Hepatocyte (in vitro differentiated cells): Measurements from ENCODE around the gene MBOAT2. TPM values are rescaled to one million over a fixed set of nuclear protein-coding genes. Genes with fewer than 3 reads are reported as not detected.

Source experiments
- DNase-seq: peaks from one replicate; pipeline ENCODE4 v3.0.0-alpha.2; 2016; ENCODE audit warnings: low spot score
- H2AFZ ChIP-seq: fragments of 200-600 bp; sonication (generic); 2 replicates; pipeline ENCODE4 v1.6.0; 2016; ENCODE audit warnings: antibody characterized with exemption, mild to moderate bottlenecking
- H3K27ac ChIP-seq: fragments of 200-600 bp; sonication (generic); 2 replicates; pipeline ENCODE4 v1.5.1; 2016; ENCODE audit warnings: mild to moderate bottlenecking
- H3K27me3 ChIP-seq: fragments of 200-600 bp; sonication (generic); 2 replicates; pipeline ENCODE4 v1.6.1; 2016
- H3K36me3 ChIP-seq: fragments of 200-600 bp; sonication (generic); replicated peaks from 2 replicates; pipeline ENCODE4 v1.5.1; 2016; ENCODE audit warnings: low read depth; ENCODE audit not compliant: insufficient read depth
- H3K4me1 ChIP-seq: fragments of 200-600 bp; sonication (generic); 2 replicates; pipeline ENCODE4 v1.5.1; 2016; ENCODE audit warnings: mild to moderate bottlenecking, moderate library complexity; ENCODE audit not compliant: insufficient read depth
- H3K4me2 ChIP-seq: fragments of 200-600 bp; sonication (generic); 2 replicates; pipeline ENCODE4 v1.6.0; 2016
- H3K4me3 ChIP-seq: fragments of 200-600 bp; sonication (generic); 2 replicates; pipeline ENCODE4 v1.5.1; 2016; ENCODE audit warnings: mild to moderate bottlenecking
- H3K79me2 ChIP-seq: fragments of 200-600 bp; sonication (generic); 2 replicates; pipeline ENCODE4 v1.6.0; 2017; ENCODE audit warnings: mild to moderate bottlenecking
- H3K9me2 ChIP-seq: fragments of 200-600 bp; sonication (generic); replicated peaks from 2 replicates; pipeline ENCODE4 v1.6.0; 2017; ENCODE audit warnings: mild to moderate bottlenecking; ENCODE audit not compliant: insufficient read depth
- H3K9me3 ChIP-seq: fragments of 200-600 bp; sonication (generic); 2 replicates; pipeline ENCODE4 v1.5.1; 2016; ENCODE audit warnings: low read depth, mild to moderate bottlenecking
- H4K20me1 ChIP-seq: fragments of 200-600 bp; sonication (generic); 2 replicates; pipeline ENCODE4 v1.6.0; 2016; ENCODE audit warnings: mild to moderate bottlenecking; ENCODE audit not compliant: insufficient read depth, poor library complexity, severe bottlenecking
- CTCF ChIP-seq: fragments of 200-600 bp; sonication (generic); IDR thresholded peaks from 2 replicates; pipeline ENCODE4 v1.5.1; 2016; ENCODE audit warnings: antibody characterized with exemption, mild to moderate bottlenecking; ENCODE audit not compliant: poor library complexity
- EZH2 ChIP-seq: fragments of 200-600 bp; sonication (generic); IDR thresholded peaks from 2 replicates; pipeline ENCODE4 v1.6.1; 2016; ENCODE audit warnings: antibody characterized with exemption, mild to moderate bottlenecking, borderline replicate concordance
- EZH2phosphoT487 ChIP-seq: fragments of 200-600 bp; sonication (generic); IDR thresholded peaks from one replicate; pipeline ENCODE4 v1.6.1; 2018; ENCODE audit warnings: antibody characterized with exemption, mild to moderate bottlenecking, low read depth, moderate library complexity; ENCODE audit not compliant: unreplicated experiment, severe bottlenecking
- WGBS: methylation state at CpG from one replicate; pipeline ENCODE4 v1.1.6; 2016; ENCODE audit warnings: low lambda C conversion rate; ENCODE audit errors: missing lambda C conversion rate; 5-methylcytosine and 5-hydroxymethylcytosine counted together
- polyA plus RNA-seq: library from polyadenylated mRNA; unstranded; fragments of >200 nt; fragmentation: Nextera tagmentation; extraction: Ambion mirVana; gene quantifications from 2 replicates; pipeline ENCODE4 v1.2.1, GENCODE V29; 2016
- total RNA-seq: library from RNA; depleted of rRNA; stranded (reverse); fragments of >200 nt; gene quantifications from 2 replicates; pipeline ENCODE4 v1.2.3, GENCODE V29; 2014

The MBOAT2 gene
- total and polyA plus RNA-seq, 2 experiments from 2014 or later: 22.8 to 35.2 TPM

- Histone ChIP-seq H4K20me1 (no peaks in the 10 kb centered on the region), H3K36me3 (no peaks in the 10 kb centered on the region), H3K9me2 (no peaks in the 10 kb centered on the region), H3K79me2 (peaks cover 62% of the 10 kb centered on the region), H3K4me1 (no peaks in the 10 kb centered on the region), H3K27ac (no peak overlapping the region), H3K4me3 (no peak overlapping the region), H3K4me2 (no peak overlapping the region), H3K27me3 (no peaks in the 10 kb centered on the region), H2AFZ (no peak overlapping the region), H3K9me3 (no peaks in the 10 kb centered on the region)
- 93% methylated on average over 7 of the region's 7 CpGs for WGBS
- TF ChIP-seq EZH2 (no peak), CTCF (no peak), EZH2phosphoT487 (no peak)
- DNase-seq: no peak
Observed at GRCh38 chr2:8981876-8982275, 21.6 kb downstream of the MBOAT2 start.

GRCh38 chr2:8980096-8980495, 23.4 kb downstream of the MBOAT2 start:
- no peak for DNase-seq
- Histone ChIP-seq H4K20me1 (no peaks in the 10 kb centered on the region), H2AFZ (no peak overlapping the region), H3K79me2 (peaks cover 52% of the 10 kb centered on the region), H3K27me3 (no peaks in the 10 kb centered on the region), H3K36me3 (no peaks in the 10 kb centered on the region), H3K4me1 (no peaks in the 10 kb centered on the region), H3K4me3 (no peak overlapping the region), H3K9me3 (no peaks in the 10 kb centered on the region), H3K9me2 (no peaks in the 10 kb centered on the region), H3K4me2 (no peak overlapping the region), H3K27ac (no peak overlapping the region)
- 97% methylated on average over 1 of the region's 1 CpG for WGBS
- TF ChIP-seq CTCF (no peak), EZH2 (no peak), EZH2phosphoT487 (no peak)

- no peaks in the 10 kb centered on the region for H3K36me3 ChIP-seq
- H3K9me2 ChIP-seq: no peaks in the 10 kb centered on the region
- no peak overlapping the region for H2AFZ ChIP-seq
- no peaks in the 10 kb centered on the region for H4K20me1 ChIP-seq
- no peak for DNase-seq
- WGBS: 86% methylated on average over 4 of the region's 4 CpGs
- H3K79me2 ChIP-seq: peaks cover 57% of the 10 kb centered on the region
- no peak overlapping the region for H3K4me2 ChIP-seq
- TF ChIP-seq EZH2 (no peak), EZH2phosphoT487 (no peak), CTCF (no peak)
- no peaks in the 10 kb centered on the region for H3K9me3 ChIP-seq
- H3K4me3 ChIP-seq: no peak overlapping the region
- no peaks in the 10 kb centered on the region for H3K27me3 ChIP-seq
- H3K4me1 ChIP-seq: no peaks in the 10 kb centered on the region
- H3K27ac ChIP-seq: no peak overlapping the region
Observed at GRCh38 chr2:8977758-8978157, 25.7 kb downstream of the MBOAT2 start.
